Neural cell (in vitro differentiated cells): ENCODE data around the gene SUV39H1. TPM values are rescaled to one million over a fixed set of nuclear protein-coding genes. Genes with fewer than 3 reads are reported as not detected.

Source experiments
- H2AFZ ChIP-seq: fragments of 200-600, 300-800 bp; sonication (generic), shearing (Covaris generic); 2 replicates; pipeline ENCODE4 v1.6.0; 2014; ENCODE audit warnings: low read depth, mild to moderate bottlenecking, antibody characterized with exemption, low read length, moderate library complexity
- H3F3A ChIP-seq: fragments of 200-600 bp; shearing (Covaris generic); 2 replicates; pipeline ENCODE4 v1.6.1; 2016; ENCODE audit warnings: mild to moderate bottlenecking, moderate library complexity, mixed read lengths, antibody characterized with exemption, low read length; ENCODE audit not compliant: insufficient read depth, poor library complexity, severe bottlenecking
- H3K27ac ChIP-seq: fragments of 200-600, 300-800 bp; sonication (generic), shearing (Covaris generic); 2 replicates; pipeline ENCODE4 v1.5.1; 2014; ENCODE audit warnings: mild to moderate bottlenecking, low read length, moderate library complexity
- H3K27me3 ChIP-seq: fragments of 300-800, 200-600 bp; sonication (generic), shearing (Covaris generic); 2 replicates; pipeline ENCODE4 v1.6.0; 2014; ENCODE audit warnings: mild to moderate bottlenecking, low read depth, low read length, moderate library complexity; ENCODE audit not compliant: insufficient read depth
- H3K36me3 ChIP-seq: fragments of 300-800, 200-600 bp; sonication (generic), shearing (Covaris generic); 2 replicates; pipeline ENCODE4 v1.5.1; 2014; ENCODE audit warnings: mild to moderate bottlenecking, antibody characterized with exemption, low read length, moderate library complexity; ENCODE audit not compliant: insufficient read depth
- H3K4me2 ChIP-seq: fragments of 300-800, 200-600 bp; sonication (generic), shearing (Covaris generic); 2 replicates; pipeline ENCODE4 v1.6.0; 2014; ENCODE audit warnings: mild to moderate bottlenecking, low read length
- H3K4me3 ChIP-seq: fragments of 300-800, 200-600 bp; sonication (generic), shearing (Covaris generic); 2 replicates; pipeline ENCODE4 v1.5.1; 2014; ENCODE audit warnings: mild to moderate bottlenecking, low read length, moderate library complexity
- H3K79me2 ChIP-seq: fragments of 200-600 bp; shearing (Covaris generic); replicated peaks from 2 replicates; pipeline ENCODE4 v1.6.0; 2014; ENCODE audit warnings: mild to moderate bottlenecking, low read length, moderate library complexity; ENCODE audit not compliant: insufficient read depth
- H3K9ac ChIP-seq: fragments of 300-800, 200-600 bp; sonication (generic), shearing (Covaris generic); 2 replicates; pipeline ENCODE4 v1.6.1; 2016; ENCODE audit warnings: mild to moderate bottlenecking, low read length, mixed read lengths
- H3K9me2 ChIP-seq: fragments of 200-600 bp; shearing (Covaris generic); 2 replicates; pipeline ENCODE4 v1.6.1; 2016; ENCODE audit warnings: mild to moderate bottlenecking, low read length, mixed read lengths; ENCODE audit not compliant: insufficient read depth
- H3K9me3 ChIP-seq: fragments of 200-600, 300-800 bp; sonication (generic), shearing (Covaris generic); 2 replicates; pipeline ENCODE4 v1.6.1; 2016; ENCODE audit warnings: mild to moderate bottlenecking, mixed run types, low read length, moderate library complexity, mixed read lengths
- H4K20me1 ChIP-seq: fragments of 200-600 bp; shearing (Covaris generic); 2 replicates; pipeline ENCODE4 v1.6.1; 2016; ENCODE audit warnings: mild to moderate bottlenecking, mixed run types; ENCODE audit not compliant: insufficient read depth
- CTCF ChIP-seq: fragments of 450-650 bp; IDR thresholded peaks from 2 replicates; pipeline ENCODE4 v1.5.1; 2014; ENCODE audit warnings: antibody characterized with exemption, mild to moderate bottlenecking, moderate library complexity; ENCODE audit not compliant: poor library complexity, severe bottlenecking
- EP300 ChIP-seq: fragments of 450-650 bp; conservative IDR thresholded peaks from 2 replicates; pipeline ENCODE4 v1.6.1; 2014; ENCODE audit warnings: antibody characterized with exemption, mild to moderate bottlenecking, moderate library complexity; ENCODE audit not compliant: poor library complexity, severe bottlenecking
- EZH2 ChIP-seq: fragments of 200-600, 300-800 bp; shearing (Covaris generic), sonication (generic); IDR thresholded peaks from 2 replicates; pipeline ENCODE4 v1.6.1; 2014; ENCODE audit warnings: antibody characterized with exemption, low read length, borderline replicate concordance, mild to moderate bottlenecking; ENCODE audit not compliant: insufficient read depth, poor library complexity, severe bottlenecking
- MXI1 ChIP-seq: fragments of 450-650 bp; conservative IDR thresholded peaks from 2 replicates; pipeline ENCODE4 v1.6.1; 2014; ENCODE audit warnings: antibody characterized with exemption, mild to moderate bottlenecking; ENCODE audit not compliant: poor library complexity, severe bottlenecking
- POLR2AphosphoS5 ChIP-seq: IDR thresholded peaks from 2 replicates; pipeline ENCODE4 v1.6.1; 2012
- RAD21 ChIP-seq: fragments of 450-650 bp; conservative IDR thresholded peaks from 2 replicates; pipeline ENCODE4 v1.6.1; 2014; ENCODE audit warnings: antibody characterized with exemption, mild to moderate bottlenecking, moderate library complexity
- REST ChIP-seq: IDR thresholded peaks from 2 replicates; pipeline ENCODE4 v1.6.1; 2012; ENCODE audit warnings: borderline replicate concordance
- SMC3 ChIP-seq: fragments of 450-650 bp; conservative IDR thresholded peaks from 2 replicates; pipeline ENCODE4 v1.6.1; 2014; ENCODE audit warnings: antibody characterized with exemption, mild to moderate bottlenecking, moderate library complexity; ENCODE audit not compliant: poor library complexity
- TAF1 ChIP-seq: IDR thresholded peaks from 2 replicates; pipeline ENCODE4 v1.6.1; 2012; ENCODE audit warnings: low read depth
- polyA plus RNA-seq: library from polyadenylated mRNA; depleted of rRNA; stranded (reverse); fragments of >200 nt; gene quantifications from 2 replicates; pipeline ENCODE4 v1.2.3, GENCODE V29; 2014

SUV39H1 gene
- polyA plus RNA-seq, 1 donor from 2014 or later: 3.2 TPM

GRCh38 chrX:48714573-48714972, 18.0 kb downstream of the SUV39H1 start:
- no peaks in the 10 kb centered on the region for H3F3A ChIP-seq
- H3K36me3 ChIP-seq: no peaks in the 10 kb centered on the region
- H3K9me3 ChIP-seq: no peaks in the 10 kb centered on the region
- no peaks in the 10 kb centered on the region for H3K79me2 ChIP-seq
- no peaks in the 10 kb centered on the region for H3K27me3 ChIP-seq
- no peak overlapping the region for H3K9ac ChIP-seq
- H3K27ac ChIP-seq: no peak overlapping the region
- no peaks in the 10 kb centered on the region for H4K20me1 ChIP-seq
- H3K4me2 ChIP-seq: no peak overlapping the region
- no peaks in the 10 kb centered on the region for H3K9me2 ChIP-seq
- no peak overlapping the region for H3K4me3 ChIP-seq
- no peak for TF ChIP-seq RAD21
- no peak for TF ChIP-seq MXI1
- no peak for TF ChIP-seq REST
- no peak for TF ChIP-seq EZH2
- no peak for TF ChIP-seq POLR2AphosphoS5
- no peak for TF ChIP-seq CTCF
- TF ChIP-seq EP300: no peak
- no peak for TF ChIP-seq SMC3
- TF ChIP-seq TAF1: no peak
- H2AFZ ChIP-seq: no peak overlapping the region

- H3K4me2 ChIP-seq: no peak overlapping the region
These were observed 18.5 kb downstream of the SUV39H1 start for GRCh38 chrX:48715072-48715471.

More at GRCh38 chrX:48715072-48715471, 18.5 kb downstream of the SUV39H1 start:
- no peak for TF ChIP-seq EZH2
- no peak for TF ChIP-seq REST
- no peak for TF ChIP-seq TAF1
- TF ChIP-seq EP300: no peak
- no peak for TF ChIP-seq SMC3
- no peak for TF ChIP-seq RAD21
- TF ChIP-seq POLR2AphosphoS5: no peak
- Histone ChIP-seq H3F3A (no peaks in the 10 kb centered on the region), H3K9me2 (no peaks in the 10 kb centered on the region), H4K20me1 (no peaks in the 10 kb centered on the region), H3K4me3 (no peak overlapping the region), H3K36me3 (no peaks in the 10 kb centered on the region), H3K79me2 (no peaks in the 10 kb centered on the region), H3K27me3 (no peaks in the 10 kb centered on the region), H3K9me3 (no peaks in the 10 kb centered on the region), H3K27ac (no peak overlapping the region), H3K9ac (no peak overlapping the region), H2AFZ (no peak overlapping the region)
